Prostate gland (tissue), 2 donors: ENCODE results near the gene SYT2.
"Not testable (repeated sequence)": the region's sequence is repeated elsewhere in the genome, so short reads cannot be mapped to it uniquely, and the experiment has no call there.

Source experiments
- POLR2A ChIP-seq: fragments of 450-650 bp; IDR thresholded peaks from one replicate; pipeline ENCODE4 v1.6.1; 2016; ENCODE audit warnings: antibody characterized with exemption, mild to moderate bottlenecking
- POLR2AphosphoS5 ChIP-seq: sonication (generic); formaldehyde crosslinking; IDR thresholded peaks from one replicate; pipeline ENCODE4 v1.6.1; 2017; ENCODE audit warnings: antibody characterized with exemption
- TF ChIP-seq, protein P1 (sequence below), 4 experiments: fragments of 200-600 bp in 2 of 4; fragments of 450-650 bp in 2 of 4; sonication (generic) in 2 of 4; IDR thresholded peaks; 1 replicate in 3 of 4; 2 replicates in 1 of 4; pipeline ENCODE4 v1.5.1; 2016 to 2019; ENCODE audit warnings: antibody characterized with exemption in 4 of 4, mild to moderate bottlenecking in 2 of 4, moderate library complexity in 2 of 4

DNA sequence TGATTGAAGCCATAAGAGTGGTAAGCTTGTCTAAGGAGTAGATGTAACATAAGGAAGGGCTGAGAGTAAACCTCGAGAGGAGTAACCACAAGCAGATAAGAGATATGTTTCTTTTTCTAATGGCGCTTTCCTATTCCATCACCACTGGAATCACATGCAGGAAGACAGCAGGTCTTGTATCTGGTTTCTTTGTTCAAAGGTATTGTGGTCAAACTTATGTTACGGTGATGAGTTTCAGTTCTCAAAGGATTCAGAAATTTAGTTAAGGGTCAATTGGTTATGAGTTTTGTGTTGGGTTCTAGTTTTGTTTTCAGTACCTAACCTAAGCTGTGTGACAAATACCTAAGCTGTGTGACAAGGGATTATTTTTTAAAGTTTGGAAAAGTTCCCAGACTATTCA is 163.5 kb downstream of the SYT2 start:
- TF ChIP-seq, protein P1, sequence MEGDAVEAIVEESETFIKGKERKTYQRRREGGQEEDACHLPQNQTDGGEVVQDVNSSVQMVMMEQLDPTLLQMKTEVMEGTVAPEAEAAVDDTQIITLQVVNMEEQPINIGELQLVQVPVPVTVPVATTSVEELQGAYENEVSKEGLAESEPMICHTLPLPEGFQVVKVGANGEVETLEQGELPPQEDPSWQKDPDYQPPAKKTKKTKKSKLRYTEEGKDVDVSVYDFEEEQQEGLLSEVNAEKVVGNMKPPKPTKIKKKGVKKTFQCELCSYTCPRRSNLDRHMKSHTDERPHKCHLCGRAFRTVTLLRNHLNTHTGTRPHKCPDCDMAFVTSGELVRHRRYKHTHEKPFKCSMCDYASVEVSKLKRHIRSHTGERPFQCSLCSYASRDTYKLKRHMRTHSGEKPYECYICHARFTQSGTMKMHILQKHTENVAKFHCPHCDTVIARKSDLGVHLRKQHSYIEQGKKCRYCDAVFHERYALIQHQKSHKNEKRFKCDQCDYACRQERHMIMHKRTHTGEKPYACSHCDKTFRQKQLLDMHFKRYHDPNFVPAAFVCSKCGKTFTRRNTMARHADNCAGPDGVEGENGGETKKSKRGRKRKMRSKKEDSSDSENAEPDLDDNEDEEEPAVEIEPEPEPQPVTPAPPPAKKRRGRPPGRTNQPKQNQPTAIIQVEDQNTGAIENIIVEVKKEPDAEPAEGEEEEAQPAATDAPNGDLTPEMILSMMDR (IDR thresholded peaks at IDR 0.05): not testable (repeated sequence)
- TF ChIP-seq POLR2AphosphoS5, POLR2A: not testable (repeated sequence)
